Endothelial cell of umbilical vein (primary cell): ENCODE results near the gene PPP2CA. TPM values are rescaled to one million over a fixed set of nuclear protein-coding genes. Genes with fewer than 3 reads are reported as not detected.

Experiments used
- BruUV-seq: library from RNA; stranded (reverse); fragments of 400-500 nt; replicated peaks from 2 replicates; lab custom pipeline; 2021; lab: Mats Ljungman, UMichigan
- CTCF ChIA-PET: fragments of 300-600, 350-600 bp; sonication (Branson Sonifier 250); formaldehyde crosslinking; loops from one replicate; lab custom pipeline; 2021; ENCODE audit warnings: antibody characterized with exemption, inconsistent platforms; lab: Charles Lee
- POLR2A ChIA-PET: fragments of 300-600, 350-600 bp; sonication (Branson Sonifier 250); formaldehyde crosslinking; loops from one replicate; lab custom pipeline; 2021; ENCODE audit warnings: antibody characterized with exemption, inconsistent platforms; lab: Charles Lee
- DNase-seq: peaks from one replicate; pipeline ENCODE4 v3.0.0-alpha.2; 2011; ENCODE audit warnings: low read depth, low spot score
- FAIRE-seq: peaks from 2 replicates; lab custom pipeline; 2011; peaks lifted over from hg19 to GRCh38; lab: Jason Lieb, UNC
- H2AFZ ChIP-seq: 2 replicates; pipeline ENCODE4 v1.6.0; 2012; ENCODE audit warnings: low read depth, low read length, control low read depth, inconsistent platforms
- H3K27ac ChIP-seq: 2 replicates; pipeline ENCODE4 v1.5.1; 2011; ENCODE audit warnings: low read depth, mild to moderate bottlenecking, control low read depth, low read length, moderate library complexity; ENCODE audit not compliant: insufficient read depth
- H3K27me3 ChIP-seq, 2 experiments: 2 replicates each; pipeline versions ENCODE4 v1.6.0 to v1.6.1; 2011; ENCODE audit warnings: low read length in 2 of 2, mixed read lengths in 1 of 2; ENCODE audit not compliant: control insufficient read depth in 2 of 2, insufficient read depth in 2 of 2
- H3K36me3 ChIP-seq, 2 experiments: 2 replicates in 1 of 2; 3 replicates in 1 of 2; pipeline ENCODE4 v1.5.1; 2011; ENCODE audit warnings: low read length in 2 of 2, mild to moderate bottlenecking in 1 of 2, moderate library complexity in 1 of 2; ENCODE audit not compliant: control insufficient read depth in 2 of 2, insufficient read depth in 2 of 2; ENCODE audit errors: extremely low read depth in 1 of 2
- H3K4me1 ChIP-seq: 3 replicates; pipeline ENCODE4 v1.5.1; 2011; ENCODE audit warnings: mild to moderate bottlenecking, low read length; ENCODE audit not compliant: control insufficient read depth, insufficient read depth; ENCODE audit errors: extremely low read depth
- H3K4me2 ChIP-seq: 2 replicates; pipeline ENCODE4 v1.6.1; 2011; ENCODE audit warnings: low read length, control low read depth, mixed read lengths; ENCODE audit not compliant: insufficient read depth
- H3K4me3 ChIP-seq, 3 experiments: fragments of 200-600 bp in 1 of 3; sonication (generic), shearing (Covaris generic) in 1 of 3; replicated peaks in 1 of 3; 2 replicates each; pipeline ENCODE4 v1.5.1; 2011 to 2016; ENCODE audit warnings: control low read depth in 3 of 3, low read length in 3 of 3, mild to moderate bottlenecking in 2 of 3, inconsistent platforms in 1 of 3, low read depth in 1 of 3, moderate library complexity in 1 of 3; ENCODE audit not compliant: insufficient read depth in 1 of 3
- H3K79me2 ChIP-seq: 2 replicates; pipeline ENCODE4 v1.6.0; 2012; ENCODE audit warnings: low read length, inconsistent platforms; ENCODE audit not compliant: control insufficient read depth, insufficient read depth
- H3K9ac ChIP-seq: replicated peaks from 2 replicates; pipeline ENCODE3; 2011; ENCODE audit warnings: low read length, control low read depth; ENCODE audit not compliant: insufficient read depth; ENCODE audit errors: extremely low read depth
- H3K9me1 ChIP-seq: replicated peaks from 3 replicates; pipeline ENCODE4 v1.6.0; 2011; ENCODE audit warnings: mild to moderate bottlenecking, low read length; ENCODE audit not compliant: control insufficient read depth, insufficient read depth; ENCODE audit errors: extremely low read depth
- H3K9me3 ChIP-seq: replicated peaks from 2 replicates; pipeline ENCODE4 v1.5.1; 2012; ENCODE audit warnings: low read length, inconsistent platforms; ENCODE audit not compliant: control insufficient read depth, insufficient read depth
- H4K20me1 ChIP-seq: replicated peaks from 2 replicates; pipeline ENCODE3; 2011; ENCODE audit warnings: mild to moderate bottlenecking, low read length; ENCODE audit not compliant: control insufficient read depth, insufficient read depth; ENCODE audit errors: extremely low read depth
- CTCF ChIP-seq, 2 donors: IDR thresholded peaks; 1 replicate in 1 of 2; 2 replicates in 1 of 2; pipeline ENCODE4 v1.5.1; 2011; ENCODE audit warnings: low read length in 2 of 2, mild to moderate bottlenecking in 2 of 2, moderate library complexity in 2 of 2, control low read depth in 1 of 2, inconsistent platforms in 1 of 2, low read depth in 1 of 2; ENCODE audit not compliant: insufficient read depth in 1 of 2; ENCODE audit errors: extremely low read depth in 1 of 2
- EZH2 ChIP-seq: IDR thresholded peaks from 2 replicates; pipeline ENCODE4 v1.6.1; 2012; ENCODE audit warnings: borderline replicate concordance, low read depth, mild to moderate bottlenecking, moderate library complexity, low read length, inconsistent platforms; ENCODE audit not compliant: severe bottlenecking
- FOS ChIP-seq: IDR thresholded peaks from 2 replicates; pipeline ENCODE4 v1.6.1; 2011; ENCODE audit warnings: mild to moderate bottlenecking, low read length, moderate library complexity, borderline replicate concordance; ENCODE audit not compliant: insufficient read depth
- GATA2 ChIP-seq: IDR thresholded peaks from 2 replicates; pipeline ENCODE4 v1.7.0; 2011; ENCODE audit warnings: low read depth, mild to moderate bottlenecking, moderate library complexity, mixed read lengths, low read length; ENCODE audit not compliant: insufficient read length, insufficient read depth
- JUN ChIP-seq: IDR thresholded peaks from 2 replicates; pipeline ENCODE4 v1.6.1; 2011; ENCODE audit warnings: borderline replicate concordance, low read depth; ENCODE audit not compliant: insufficient read length, insufficient read depth
- MAX ChIP-seq: IDR thresholded peaks from 2 replicates; pipeline ENCODE4 v1.6.1; 2011; ENCODE audit not compliant: insufficient read depth, insufficient read length
- MYC ChIP-seq: IDR thresholded peaks from one replicate; pipeline ENCODE4 v1.6.1; 2011; ENCODE audit warnings: mild to moderate bottlenecking, low read depth, low read length
- POLR2A ChIP-seq: IDR thresholded peaks from 2 replicates; pipeline ENCODE4 v1.6.1; 2012; ENCODE audit warnings: low read depth, mild to moderate bottlenecking, control low read depth, low read length
- POLR2AphosphoS5 ChIP-seq: IDR thresholded peaks from 2 replicates; pipeline ENCODE4 v1.6.1; 2012; ENCODE audit warnings: low read depth, mild to moderate bottlenecking, control low read depth, low read length, moderate library complexity; ENCODE audit not compliant: insufficient read depth
- dilution Hi-C: fragments of 300-500 bp; cut with MboI; formaldehyde crosslinking; loops from one replicate; pipeline ENCODE4 v1.15.0; 2019; ENCODE audit warnings: low sequenced_read_pairs; ENCODE audit not compliant: extremely low pct_ligation_motif_present
- intact Hi-C: fragments of 100-400 bp; cut with micrococcal nuclease; formaldehyde crosslinking; loops from one replicate; pipeline ENCODE4 v1.10.0; 2022
- polyA plus RNA-seq, 4 experiments: library from polyadenylated mRNA; depleted of rRNA in 3 of 4; stranded (reverse) in 3 of 4; unstranded in 1 of 4; fragments of >200 nt; gene quantifications; 2 replicates each; pipeline versions ENCODE4 v1.2.1 to v1.2.3, GENCODE V29; 2011 to 2012; ENCODE audit warnings: missing spikeins in 1 of 4
- total RNA-seq: library from RNA; stranded (reverse); gene quantifications from 2 replicates; pipeline ENCODE4 v1.2.3, GENCODE V29; 2021

Gene PPP2CA
- total and polyA plus RNA-seq, 2 donors (not counting 3 experiments of a cell fraction or from before 2014, with no cell fraction given): 107 to 183 TPM

- no peak overlapping the region for H3K27ac ChIP-seq
- H3K9ac ChIP-seq: no peak overlapping the region
- H3K4me3 ChIP-seq: no peak overlapping the region
- H3K9me3 ChIP-seq: no peaks in the 10 kb centered on the region
- no TSS peak for BruUV-seq
- no peak for FAIRE-seq
- no peaks in the 10 kb centered on the region for H3K4me1 ChIP-seq
- no peaks in the 10 kb centered on the region for H4K20me1 ChIP-seq
- CTCF ChIA-PET: interaction anchor here (1.4 to 1.8 kb wide), 2 partner anchors 14 to 15 kb away, joined by 4 read pairs; partner anchors contain the start of gene PPP2CA
- no peaks in the 10 kb centered on the region for H3K36me3 ChIP-seq
- POLR2A ChIA-PET: no interaction called here
- H3K27me3 ChIP-seq: peaks cover 5 to 12% of the 10 kb centered on the region in 2 experiments
- H2AFZ ChIP-seq: no peak overlapping the region
- intact Hi-C loops (loop anchor here (5.0 kb wide), 1 partner anchor 37 kb away; no protein-coding TSS in a partner anchor), dilution Hi-C loops (no loop called here)
- no peaks in the 10 kb centered on the region for H3K79me2 ChIP-seq
- no peak overlapping the region for H3K4me2 ChIP-seq
- H3K9me1 ChIP-seq: no peaks in the 10 kb centered on the region
- DNase-seq: no peak
- no peak for TF ChIP-seq FOS
These were observed 14.6 kb upstream of the PPP2CA start for GRCh38 chr5:134240421-134240962.

- POLR2A ChIA-PET: interaction anchor here (0.7 to 1.3 kb wide), 2 partner anchors 18 to 60 kb away, joined by 3 read pairs; no protein-coding TSS in a partner anchor
- no peak overlapping the region for H3K27ac ChIP-seq
- dilution Hi-C loops: no loop called here
- no peaks in the 10 kb centered on the region for H4K20me1 ChIP-seq
- no peaks in the 10 kb centered on the region for H3K9me1 ChIP-seq
- H3K27me3 ChIP-seq: peaks cover 7 to 14% of the 10 kb centered on the region in 2 experiments
- H2AFZ ChIP-seq: no peak overlapping the region
- no peak for TF ChIP-seq FOS
- no peak for TF ChIP-seq POLR2AphosphoS5
- TF ChIP-seq MYC: no peak
- TF ChIP-seq CTCF (IDR thresholded peaks at IDR 0.05; ENCODE audit: extremely low read depth in 1 of 2, insufficient read depth in 1 of 2, low read depth in 1 of 2, low read length in 2 of 2): no peak
- TF ChIP-seq JUN: no peak
- TF ChIP-seq POLR2A: no peak
- no peak for TF ChIP-seq GATA2
- no peak for TF ChIP-seq EZH2
- TF ChIP-seq MAX: no peak
- no peaks in the 10 kb centered on the region for H3K9me3 ChIP-seq
- no TSS peak for BruUV-seq
- FAIRE-seq: no peak
- H3K9ac ChIP-seq: no peak overlapping the region
- CTCF ChIA-PET: interaction anchor here (1.0 to 2.3 kb wide), 6 partner anchors 9 to 53 kb away, joined by 3 to 10 read pairs (median 4); no protein-coding TSS in a partner anchor
- H3K4me3 ChIP-seq: no peak overlapping the region
- intact Hi-C loops: no loop called here
- no peaks in the 10 kb centered on the region for H3K36me3 ChIP-seq
- H3K4me1 ChIP-seq: no peaks in the 10 kb centered on the region
- H3K79me2 ChIP-seq: no peaks in the 10 kb centered on the region
- no peak for DNase-seq
- H3K4me2 ChIP-seq: no peak overlapping the region
These were observed 10.9 kb upstream of the PPP2CA start for GRCh38 chr5:134236820-134237219.
